ENCODE results near the gene ENKD1.

The ENKD1 gene

DNA sequence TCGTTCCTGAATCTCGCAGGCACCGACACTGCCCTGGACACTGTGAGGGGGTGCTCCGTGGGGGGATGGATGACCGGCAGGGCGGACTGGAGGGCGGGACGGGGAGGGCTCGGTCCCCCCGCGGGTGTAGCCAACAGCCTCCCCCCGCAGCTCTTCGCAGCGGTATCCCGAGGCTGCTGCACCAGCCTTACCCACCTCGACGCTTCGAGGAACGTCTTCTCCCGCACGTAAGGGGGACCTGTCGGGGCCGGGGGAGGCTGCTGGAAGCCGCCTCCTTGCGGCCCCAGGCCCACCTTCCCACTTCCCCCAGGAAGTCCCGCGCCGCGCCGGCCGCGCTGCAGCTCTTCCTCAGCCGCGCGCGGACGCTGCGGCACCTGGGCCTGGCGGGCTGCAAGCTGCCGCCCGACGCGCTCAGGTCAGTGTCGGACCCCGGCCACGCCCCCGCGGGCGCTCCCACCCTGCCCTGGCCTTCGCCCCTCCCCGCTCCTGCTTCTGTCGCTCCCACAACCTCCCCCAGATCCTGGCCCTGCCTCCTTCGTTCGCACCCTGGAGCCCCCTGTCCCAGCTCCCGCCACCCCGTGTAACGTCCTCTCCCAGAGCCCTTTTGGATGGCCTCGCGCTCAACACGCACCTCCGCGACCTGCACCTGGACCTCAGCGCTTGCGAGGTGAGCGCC, 18.3 kb downstream of the ENKD1 start:
- no peak for DNase-seq

DNA sequence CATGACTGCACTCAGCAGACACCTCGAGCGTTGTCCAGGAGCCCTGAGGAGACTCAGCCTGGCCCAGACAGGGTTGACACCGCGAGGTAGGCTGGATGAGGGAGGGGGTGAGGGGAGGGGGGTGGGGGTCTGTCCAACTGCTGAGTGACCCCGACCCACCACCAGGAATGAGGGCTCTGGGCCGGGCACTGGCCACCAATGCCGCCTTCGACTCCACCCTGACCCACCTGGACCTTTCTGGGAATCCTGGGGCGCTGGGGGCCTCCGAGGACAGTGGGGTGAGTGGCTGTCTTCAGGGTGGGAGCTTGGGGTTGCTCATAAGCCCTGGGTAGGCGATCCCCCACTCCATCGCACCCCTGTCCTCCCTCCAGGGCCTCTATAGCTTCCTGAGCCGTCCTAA, 18.9 kb downstream of the ENKD1 start:
- DNase-seq = no peak

DNA sequence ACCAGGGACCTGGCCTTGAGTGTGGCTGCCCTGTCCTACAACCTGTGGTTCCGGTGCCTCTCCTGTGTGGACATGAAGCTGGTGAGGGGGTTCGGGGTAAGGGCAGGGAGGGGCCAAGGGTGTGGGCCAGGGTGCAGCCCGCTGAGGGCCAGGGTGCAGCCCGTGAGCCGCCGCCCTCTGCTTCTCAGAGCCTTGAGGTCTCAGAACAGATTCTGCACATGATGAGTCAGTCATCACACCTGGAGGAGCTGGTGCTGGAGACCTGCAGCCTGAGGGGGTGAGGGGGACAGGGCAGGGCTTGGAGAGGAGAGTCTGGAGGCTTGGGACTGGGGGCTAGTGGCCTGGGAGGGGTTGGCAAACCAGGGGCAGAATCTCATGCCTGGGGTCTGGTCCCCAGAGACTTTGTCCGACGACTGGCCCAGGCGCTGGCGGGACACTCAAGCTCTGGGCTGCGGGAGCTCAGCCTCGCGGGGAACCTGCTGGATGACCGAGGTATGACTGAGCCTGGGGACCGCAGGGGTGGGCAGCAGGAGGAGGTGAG, 19.4 kb downstream of the ENKD1 start:
- DNase-seq = no peak

DNA sequence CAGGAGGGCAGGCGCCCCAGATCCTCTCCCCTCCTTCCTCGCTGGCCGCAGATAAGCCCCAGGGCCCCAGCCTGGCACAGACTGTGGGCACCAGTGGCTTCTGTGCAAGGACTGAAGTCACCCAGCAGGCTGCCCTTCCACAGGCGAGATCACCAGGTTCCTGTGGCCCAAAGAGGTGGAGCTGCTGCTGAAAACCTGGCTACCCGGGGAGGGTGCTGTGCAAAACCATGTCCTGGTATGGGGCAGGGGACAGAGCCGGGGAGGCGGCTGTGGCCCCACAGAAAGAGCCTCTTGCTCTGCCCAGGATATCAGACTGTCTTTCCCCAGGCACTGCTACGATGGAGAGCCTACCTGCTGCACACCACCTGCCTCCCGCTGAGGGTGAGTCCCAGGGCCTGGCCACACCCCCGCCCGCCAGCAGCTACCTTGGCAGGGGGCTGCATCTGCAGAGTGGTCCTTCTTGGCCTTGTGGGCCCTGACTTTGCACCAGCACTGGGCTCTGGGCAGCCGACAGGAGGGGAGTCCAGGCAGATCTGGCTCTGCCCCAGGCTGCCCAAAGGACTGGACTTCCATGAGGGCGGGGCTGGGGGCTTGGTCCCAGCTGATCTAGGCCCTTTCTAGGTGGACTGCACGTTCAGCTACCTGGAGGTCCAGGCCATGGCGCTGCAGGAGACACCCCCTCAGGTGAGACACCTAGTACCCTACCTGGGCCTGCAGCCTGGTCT, 21.0 kb downstream of the ENKD1 start:
- no peak for DNase-seq

DNA sequence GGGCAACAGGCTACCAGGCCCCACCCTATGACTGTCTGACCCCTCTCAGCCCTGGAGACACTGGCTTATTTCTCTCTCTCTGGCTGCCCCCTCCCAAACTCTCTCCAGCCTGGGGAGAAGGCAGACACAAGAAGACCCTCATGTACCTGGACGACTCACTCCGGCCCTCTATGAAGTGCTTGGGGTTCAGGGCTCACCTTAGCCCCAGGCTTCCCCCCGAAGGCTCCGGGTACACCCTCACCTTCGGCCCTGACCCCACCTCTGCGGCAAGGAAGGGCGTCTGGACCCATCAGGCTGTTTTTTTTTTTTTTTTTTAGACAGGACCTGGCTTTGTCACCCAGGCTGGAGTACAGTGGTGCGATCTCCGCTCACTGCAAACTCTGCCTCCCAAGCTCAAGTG, 22.5 kb downstream of the ENKD1 start:
- DNase-seq = no peak

DNA sequence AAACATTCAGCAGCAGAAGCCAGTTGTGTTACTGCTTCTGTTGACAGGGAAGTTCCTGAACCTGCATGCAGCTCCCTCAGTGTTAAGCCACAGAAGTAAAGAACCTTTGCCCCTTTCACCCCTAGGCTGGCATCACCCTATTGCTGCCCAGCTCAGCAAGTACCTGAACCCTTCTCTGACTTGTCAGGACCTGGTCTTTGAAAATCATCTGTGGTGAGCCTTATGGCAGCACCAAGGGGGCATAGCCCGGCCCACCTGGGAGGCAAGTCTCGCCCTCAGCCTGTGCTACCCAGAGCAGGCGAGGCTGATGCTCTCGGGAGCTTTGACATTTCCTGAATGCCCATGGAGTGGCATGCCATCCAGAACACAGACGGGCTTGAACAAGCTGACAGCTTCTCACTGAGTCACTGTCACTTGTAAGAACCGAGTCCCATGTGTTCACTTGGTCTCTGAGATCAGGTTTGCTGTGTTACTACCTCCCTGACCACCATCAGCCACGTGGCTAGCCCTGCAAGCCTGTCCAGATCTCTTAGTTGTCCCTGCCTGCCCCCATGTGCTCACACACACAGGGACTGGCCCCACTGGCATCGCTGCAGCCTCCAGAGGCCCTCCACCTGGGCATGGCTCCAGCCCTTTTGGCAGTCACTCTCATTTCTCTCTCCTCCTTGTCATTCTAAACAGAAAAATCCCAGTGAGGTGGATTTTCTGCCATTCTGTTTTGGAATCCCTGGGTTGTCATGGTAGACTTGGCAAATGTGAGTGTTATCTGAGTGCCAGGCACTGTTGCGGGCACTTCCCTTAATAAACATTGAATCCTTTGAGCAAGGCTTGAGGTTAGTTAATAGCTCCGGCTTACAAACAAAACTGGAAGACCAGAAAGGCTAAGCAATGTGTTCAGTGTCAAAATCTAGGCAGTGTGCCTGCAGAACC, 24.5 kb downstream of the ENKD1 start:
- DNase-seq = no peak

DNA sequence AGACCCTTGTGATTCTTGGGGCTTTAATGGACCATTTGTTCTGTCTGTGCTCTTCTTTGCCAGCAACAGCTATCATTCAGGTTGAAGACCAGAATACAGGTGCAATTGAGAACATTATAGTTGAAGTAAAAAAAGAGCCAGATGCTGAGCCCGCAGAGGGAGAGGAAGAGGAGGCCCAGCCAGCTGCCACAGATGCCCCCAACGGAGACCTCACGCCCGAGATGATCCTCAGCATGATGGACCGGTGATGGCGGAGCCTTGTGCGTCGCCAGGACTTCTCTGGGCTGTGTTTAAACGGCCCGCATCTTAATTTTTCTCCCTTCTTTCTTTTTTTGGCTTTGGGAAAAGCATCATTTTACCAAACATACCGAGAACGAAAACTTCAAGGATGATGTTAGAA, 28.9 kb downstream of the ENKD1 start:
- DNase-seq = no peak

DNA sequence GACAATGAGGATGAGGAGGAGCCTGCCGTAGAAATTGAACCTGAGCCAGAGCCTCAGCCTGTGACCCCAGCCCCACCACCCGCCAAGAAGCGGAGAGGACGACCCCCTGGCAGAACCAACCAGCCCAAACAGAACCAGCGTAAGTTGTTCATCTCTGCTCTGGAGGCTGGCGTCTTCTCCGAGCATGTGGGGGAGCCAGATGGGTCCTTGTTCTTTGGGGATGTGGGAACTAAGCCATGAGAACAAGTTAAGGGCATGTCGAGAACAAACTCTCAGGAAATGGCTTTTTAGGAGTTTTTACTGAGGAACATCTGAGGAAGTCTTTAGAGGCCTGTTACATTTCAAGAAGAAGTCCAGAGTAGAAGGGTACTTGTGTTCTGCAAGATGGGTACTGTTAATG, 29.8 kb downstream of the ENKD1 start:
- no peak for DNase-seq

DNA sequence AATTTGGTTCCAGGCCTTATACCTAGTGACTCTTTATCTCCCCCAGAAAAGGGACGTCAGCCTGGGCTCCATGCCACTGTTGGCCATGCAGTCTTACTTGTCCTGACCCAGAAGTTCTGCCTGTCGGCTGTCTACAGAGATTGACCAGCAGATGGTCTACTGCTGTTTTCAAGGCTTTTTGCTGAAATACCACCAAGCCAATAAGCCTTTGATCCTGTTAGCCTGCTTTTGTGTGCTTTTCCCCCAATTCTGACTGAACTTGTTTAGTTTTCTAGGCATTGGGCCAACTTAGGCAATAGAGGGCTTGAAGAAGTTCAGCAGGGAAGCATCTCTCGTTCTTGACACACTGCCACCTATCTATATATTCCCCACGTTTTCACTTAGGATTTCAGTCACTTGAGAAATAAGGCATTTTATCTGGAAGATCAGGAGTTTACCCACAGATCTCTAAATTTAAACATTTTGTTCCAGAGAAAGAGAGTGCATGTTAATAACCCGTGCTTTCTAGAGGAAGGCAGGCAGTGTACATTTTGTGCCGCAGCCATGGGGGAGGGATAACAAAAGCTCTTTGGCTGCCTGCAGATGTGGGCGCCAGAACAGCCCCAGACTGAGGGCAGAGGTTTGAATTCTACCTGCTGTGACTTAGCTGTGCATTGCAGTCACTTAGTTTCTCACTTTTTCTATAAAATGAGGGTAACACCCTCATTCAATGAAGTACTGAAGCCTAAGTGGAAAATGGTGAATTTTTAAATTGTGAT, 34.0 kb downstream of the ENKD1 start:
- no peak for DNase-seq

DNA sequence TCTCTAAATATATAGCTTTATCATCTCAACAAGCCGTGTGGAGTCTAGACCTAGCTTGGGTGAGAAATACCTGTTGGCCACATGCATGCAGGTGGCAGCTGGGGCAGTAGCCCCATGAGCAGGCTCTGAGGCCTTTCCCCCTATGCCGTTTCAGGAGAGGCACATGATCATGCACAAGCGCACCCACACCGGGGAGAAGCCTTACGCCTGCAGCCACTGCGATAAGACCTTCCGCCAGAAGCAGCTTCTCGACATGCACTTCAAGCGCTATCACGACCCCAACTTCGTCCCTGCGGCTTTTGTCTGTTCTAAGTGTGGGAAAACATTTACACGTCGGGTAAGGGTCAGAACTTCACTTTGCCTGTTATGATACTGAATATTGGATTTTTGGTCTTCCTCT, 38.3 kb downstream of the ENKD1 start:
- DNase-seq = no peak

DNA sequence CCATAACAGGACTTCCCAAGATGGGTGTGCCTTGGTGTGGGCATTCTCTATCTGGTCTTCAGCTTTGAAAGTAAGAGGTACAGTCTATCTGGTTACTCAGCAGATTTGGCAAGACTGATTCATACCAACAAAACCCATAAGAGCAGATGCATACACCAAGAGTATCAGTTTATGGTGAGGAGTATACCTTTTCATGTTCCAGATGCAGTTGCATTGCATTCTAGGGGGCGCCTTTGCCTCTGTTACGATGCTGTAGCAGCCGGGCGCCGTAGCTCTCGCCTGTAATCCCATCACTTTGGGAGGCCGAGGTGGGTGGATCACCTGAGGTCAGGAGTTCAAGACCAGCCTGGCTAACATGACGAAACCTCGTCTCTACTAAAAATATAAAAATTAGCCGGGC, 52.7 kb downstream of the ENKD1 start:
- no peak for DNase-seq
